ENCODE data around the gene SGK1. TPM values are rescaled to one million over a fixed set of nuclear protein-coding genes. Genes with fewer than 3 reads are reported as not detected.

Gene SGK1
- polyA plus RNA-seq, 2 of the 4 experiments (the other 2 are of a cell fraction), result 41.3 to 131 TPM

DNA sequence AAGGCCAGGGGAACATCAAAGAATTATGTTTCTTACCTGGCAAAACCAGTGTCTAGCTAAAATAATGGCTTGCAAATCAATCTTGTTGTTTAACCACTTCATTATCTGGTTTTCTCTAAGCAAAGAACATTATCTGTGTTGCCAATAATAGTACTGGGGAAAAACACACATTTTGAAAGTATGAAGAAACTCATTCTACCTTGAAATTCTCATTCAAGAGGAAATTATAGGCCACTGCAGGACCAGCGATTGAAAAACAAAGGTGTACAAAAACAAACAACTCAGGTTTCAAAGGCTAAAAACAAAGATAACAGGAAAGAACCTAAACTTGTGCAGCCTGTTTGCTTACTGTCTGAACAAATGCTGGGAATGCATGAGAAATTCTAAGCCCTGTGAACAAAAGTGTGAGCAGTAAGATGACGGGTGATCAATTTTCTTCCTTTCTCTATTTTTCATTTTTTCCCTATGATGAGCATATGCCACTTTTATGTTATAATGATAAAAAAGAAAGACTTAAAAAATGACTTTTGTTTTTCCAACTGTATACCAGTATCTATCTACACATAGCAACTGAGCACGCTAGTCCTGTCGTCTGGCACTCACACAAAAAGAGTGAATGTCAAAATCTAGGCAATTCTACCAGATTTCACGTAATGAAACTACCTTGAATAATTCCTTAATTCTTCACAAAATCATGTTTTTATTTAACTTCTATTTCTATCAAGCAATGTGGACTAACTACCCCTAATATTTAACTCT lies 117.9 kb downstream of the SGK1 start:
- Histone ChIP-seq H3K4me1 (peaks cover 46% of the 10 kb centered on the region), H3K27ac (peak overlapping the region; percentile 48 to 73), H3K9me3 (no peaks in the 10 kb centered on the region; the same call in 2 of the 3 replicates), H3K4me2 (peak overlapping the region; percentile 24; the same call in 1 of the 3 replicates), H3K4me3 (no peak overlapping the region)
- 71% methylated on average over 5 of the region's 5 CpGs for WGBS (ENCODE audit: missing lambda C conversion rate)
- no peak for TF ChIP-seq KDM5A (IDR thresholded peaks at IDR 0.05)
- no peak for TF ChIP-seq HDAC2 (IDR thresholded peaks at IDR 0.05)
- no peak for TF ChIP-seq NFE2L2 (conservative IDR thresholded peaks at IDR 0.05; ENCODE audit: low read length)
- TF ChIP-seq ESRRA (IDR thresholded peaks at IDR 0.05; ENCODE audit: borderline replicate concordance, low read length), result no peak
- TF ChIP-seq HOXB13 (CRISPR knock-in tag; IDR thresholded peaks at IDR 0.05; ENCODE audit: low read depth), result no peak
- CTCF ChIA-PET, result no interaction called here
- DNase-seq (ENCODE audit: low read depth in 1 of 2, low spot score in 1 of 2) (no peak), ATAC-seq (no peak), FAIRE-seq (no peak)
- POLR2A ChIA-PET, result no interaction called here

DNA sequence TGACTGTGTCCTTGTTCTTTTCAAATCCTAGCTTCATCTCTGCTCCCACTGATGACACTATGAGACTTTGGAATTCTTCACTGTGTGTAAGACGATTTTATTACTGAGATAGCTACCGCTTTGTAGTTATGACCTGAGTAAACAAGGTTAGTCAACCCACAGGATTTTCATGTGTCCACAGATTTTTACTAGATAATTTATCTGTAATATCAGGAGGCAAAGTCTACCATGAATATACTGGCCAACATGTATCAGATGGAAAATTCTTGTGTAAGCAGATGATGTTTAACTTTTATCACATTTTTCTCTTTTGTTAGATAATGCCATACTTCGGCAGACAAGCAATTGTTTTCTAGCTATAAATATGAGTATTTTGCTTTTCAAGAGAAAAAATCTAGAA lies 119.8 kb downstream of the SGK1 start:
- peak; percentile 96 to 97 for ATAC-seq
- H3K9me3 ChIP-seq, result no peaks in the 10 kb centered on the region
- H3K4me2 ChIP-seq, result peak overlapping the region; percentile 48
- ChIA-PET POLR2A (interaction anchor here (0.6 to 1.0 kb wide), 4 partner anchors 76 to 392 kb away, joined by 3 to 9 read pairs (median 4); no protein-coding TSS in a partner anchor), CTCF (no interaction called here)
- H3K27ac ChIP-seq, result peak overlapping the region; percentile 74 to 82
- no peak overlapping the region for H3K4me3 ChIP-seq
- H3K4me1 ChIP-seq, result peaks cover 53% of the 10 kb centered on the region
- FAIRE-seq, result peak; percentile 32
- WGBS (ENCODE audit: missing lambda C conversion rate), result 2% methylated on average over 3 of the region's 3 CpGs
- DNase-seq (ENCODE audit: low read depth in 1 of 2, low spot score in 1 of 2), result peak; percentile 62 to 88
- TF ChIP-seq TP53 (CRISPR knock-in tag; IDR thresholded peaks at IDR 0.05) (no peak), HOXB13 (CRISPR knock-in tag; IDR thresholded peaks at IDR 0.05; ENCODE audit: low read depth) (no peak), RNF2 (IDR thresholded peaks at IDR 0.05; ENCODE audit: borderline replicate concordance, low read depth) (no peak), KDM1A (IDR thresholded peaks at IDR 0.05; ENCODE audit: low read depth) (no peak), FOSL2 (IDR thresholded peaks at IDR 0.05) (peak; percentile 70), FOSL2 (CRISPR knock-in tag; IDR thresholded peaks at IDR 0.05) (peak; percentile 86), CBX8 (IDR thresholded peaks at IDR 0.05) (no peak), ZNF302 (CRISPR knock-in tag; IDR thresholded peaks at IDR 0.05) (no peak), RAD21 (conservative IDR thresholded peaks at IDR 0.05 in 1 of 2, IDR thresholded peaks at IDR 0.05 in 1 of 2) (peak in 1 of 2 experiments; percentile 54; a peak in 3 of 5 replicates), MYC (IDR thresholded peaks at IDR 0.05; ENCODE audit: borderline replicate concordance, low read length) (no peak), TFCP2L1 (CRISPR knock-in tag; IDR thresholded peaks at IDR 0.05) (no peak), GATA3 (IDR thresholded peaks at IDR 0.05; ENCODE audit: borderline replicate concordance) (peak; percentile 95), MAZ (IDR thresholded peaks at IDR 0.05; ENCODE audit: borderline replicate concordance, low read depth, low read length) (no peak), MAFK (IDR thresholded peaks at IDR 0.05; ENCODE audit: partially characterized antibody) (no peak), BHLHE40 (IDR thresholded peaks at IDR 0.05; ENCODE audit: low read depth, low read length) (no peak), EHF (CRISPR knock-in tag; IDR thresholded peaks at IDR 0.05) (no peak), HOXB5 (CRISPR knock-in tag; IDR thresholded peaks at IDR 0.05) (peak; percentile 66; the same call in 1 of the 2 replicates), SREBF2 (IDR thresholded peaks at IDR 0.05) (no peak), NPAS2 (CRISPR knock-in tag; IDR thresholded peaks at IDR 0.05; ENCODE audit: borderline replicate concordance) (no peak), NFE2L2 (conservative IDR thresholded peaks at IDR 0.05; ENCODE audit: low read length) (no peak)
- TF ChIP-seq, protein P1, sequence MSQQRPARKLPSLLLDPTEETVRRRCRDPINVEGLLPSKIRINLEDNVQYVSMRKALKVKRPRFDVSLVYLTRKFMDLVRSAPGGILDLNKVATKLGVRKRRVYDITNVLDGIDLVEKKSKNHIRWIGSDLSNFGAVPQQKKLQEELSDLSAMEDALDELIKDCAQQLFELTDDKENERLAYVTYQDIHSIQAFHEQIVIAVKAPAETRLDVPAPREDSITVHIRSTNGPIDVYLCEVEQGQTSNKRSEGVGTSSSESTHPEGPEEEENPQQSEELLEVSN (IDR thresholded peaks at IDR 0.05; ENCODE audit: borderline replicate concordance, low read depth), result no peak
- TF ChIP-seq, protein P2, sequence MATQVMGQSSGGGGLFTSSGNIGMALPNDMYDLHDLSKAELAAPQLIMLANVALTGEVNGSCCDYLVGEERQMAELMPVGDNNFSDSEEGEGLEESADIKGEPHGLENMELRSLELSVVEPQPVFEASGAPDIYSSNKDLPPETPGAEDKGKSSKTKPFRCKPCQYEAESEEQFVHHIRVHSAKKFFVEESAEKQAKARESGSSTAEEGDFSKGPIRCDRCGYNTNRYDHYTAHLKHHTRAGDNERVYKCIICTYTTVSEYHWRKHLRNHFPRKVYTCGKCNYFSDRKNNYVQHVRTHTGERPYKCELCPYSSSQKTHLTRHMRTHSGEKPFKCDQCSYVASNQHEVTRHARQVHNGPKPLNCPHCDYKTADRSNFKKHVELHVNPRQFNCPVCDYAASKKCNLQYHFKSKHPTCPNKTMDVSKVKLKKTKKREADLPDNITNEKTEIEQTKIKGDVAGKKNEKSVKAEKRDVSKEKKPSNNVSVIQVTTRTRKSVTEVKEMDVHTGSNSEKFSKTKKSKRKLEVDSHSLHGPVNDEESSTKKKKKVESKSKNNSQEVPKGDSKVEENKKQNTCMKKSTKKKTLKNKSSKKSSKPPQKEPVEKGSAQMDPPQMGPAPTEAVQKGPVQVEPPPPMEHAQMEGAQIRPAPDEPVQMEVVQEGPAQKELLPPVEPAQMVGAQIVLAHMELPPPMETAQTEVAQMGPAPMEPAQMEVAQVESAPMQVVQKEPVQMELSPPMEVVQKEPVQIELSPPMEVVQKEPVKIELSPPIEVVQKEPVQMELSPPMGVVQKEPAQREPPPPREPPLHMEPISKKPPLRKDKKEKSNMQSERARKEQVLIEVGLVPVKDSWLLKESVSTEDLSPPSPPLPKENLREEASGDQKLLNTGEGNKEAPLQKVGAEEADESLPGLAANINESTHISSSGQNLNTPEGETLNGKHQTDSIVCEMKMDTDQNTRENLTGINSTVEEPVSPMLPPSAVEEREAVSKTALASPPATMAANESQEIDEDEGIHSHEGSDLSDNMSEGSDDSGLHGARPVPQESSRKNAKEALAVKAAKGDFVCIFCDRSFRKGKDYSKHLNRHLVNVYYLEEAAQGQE (IDR thresholded peaks at IDR 0.05), result no peak
- TF ChIP-seq, protein P3, sequence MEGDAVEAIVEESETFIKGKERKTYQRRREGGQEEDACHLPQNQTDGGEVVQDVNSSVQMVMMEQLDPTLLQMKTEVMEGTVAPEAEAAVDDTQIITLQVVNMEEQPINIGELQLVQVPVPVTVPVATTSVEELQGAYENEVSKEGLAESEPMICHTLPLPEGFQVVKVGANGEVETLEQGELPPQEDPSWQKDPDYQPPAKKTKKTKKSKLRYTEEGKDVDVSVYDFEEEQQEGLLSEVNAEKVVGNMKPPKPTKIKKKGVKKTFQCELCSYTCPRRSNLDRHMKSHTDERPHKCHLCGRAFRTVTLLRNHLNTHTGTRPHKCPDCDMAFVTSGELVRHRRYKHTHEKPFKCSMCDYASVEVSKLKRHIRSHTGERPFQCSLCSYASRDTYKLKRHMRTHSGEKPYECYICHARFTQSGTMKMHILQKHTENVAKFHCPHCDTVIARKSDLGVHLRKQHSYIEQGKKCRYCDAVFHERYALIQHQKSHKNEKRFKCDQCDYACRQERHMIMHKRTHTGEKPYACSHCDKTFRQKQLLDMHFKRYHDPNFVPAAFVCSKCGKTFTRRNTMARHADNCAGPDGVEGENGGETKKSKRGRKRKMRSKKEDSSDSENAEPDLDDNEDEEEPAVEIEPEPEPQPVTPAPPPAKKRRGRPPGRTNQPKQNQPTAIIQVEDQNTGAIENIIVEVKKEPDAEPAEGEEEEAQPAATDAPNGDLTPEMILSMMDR (IDR thresholded peaks at IDR 0.05), result no peak
- TF ChIP-seq, protein P4, sequence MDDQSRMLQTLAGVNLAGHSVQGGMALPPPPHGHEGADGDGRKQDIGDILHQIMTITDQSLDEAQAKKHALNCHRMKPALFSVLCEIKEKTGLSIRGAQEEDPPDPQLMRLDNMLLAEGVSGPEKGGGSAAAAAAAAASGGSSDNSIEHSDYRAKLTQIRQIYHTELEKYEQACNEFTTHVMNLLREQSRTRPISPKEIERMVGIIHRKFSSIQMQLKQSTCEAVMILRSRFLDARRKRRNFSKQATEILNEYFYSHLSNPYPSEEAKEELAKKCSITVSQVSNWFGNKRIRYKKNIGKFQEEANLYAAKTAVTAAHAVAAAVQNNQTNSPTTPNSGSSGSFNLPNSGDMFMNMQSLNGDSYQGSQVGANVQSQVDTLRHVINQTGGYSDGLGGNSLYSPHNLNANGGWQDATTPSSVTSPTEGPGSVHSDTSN (IDR thresholded peaks at IDR 0.05), result no peak
- TF ChIP-seq, protein P5, sequence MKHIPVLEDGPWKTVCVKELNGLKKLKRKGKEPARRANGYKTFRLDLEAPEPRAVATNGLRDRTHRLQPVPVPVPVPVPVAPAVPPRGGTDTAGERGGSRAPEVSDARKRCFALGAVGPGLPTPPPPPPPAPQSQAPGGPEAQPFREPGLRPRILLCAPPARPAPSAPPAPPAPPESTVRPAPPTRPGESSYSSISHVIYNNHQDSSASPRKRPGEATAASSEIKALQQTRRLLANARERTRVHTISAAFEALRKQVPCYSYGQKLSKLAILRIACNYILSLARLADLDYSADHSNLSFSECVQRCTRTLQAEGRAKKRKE (CRISPR knock-in tag; IDR thresholded peaks at IDR 0.05; ENCODE audit: low read depth), result no peak
- TF ChIP-seq, protein P6, sequence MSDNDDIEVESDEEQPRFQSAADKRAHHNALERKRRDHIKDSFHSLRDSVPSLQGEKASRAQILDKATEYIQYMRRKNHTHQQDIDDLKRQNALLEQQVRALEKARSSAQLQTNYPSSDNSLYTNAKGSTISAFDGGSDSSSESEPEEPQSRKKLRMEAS (IDR thresholded peaks at IDR 0.05), result peak; percentile 33; the same call in 1 of the 2 replicates
